ENCODE results near the gene RFT1.

DNA sequence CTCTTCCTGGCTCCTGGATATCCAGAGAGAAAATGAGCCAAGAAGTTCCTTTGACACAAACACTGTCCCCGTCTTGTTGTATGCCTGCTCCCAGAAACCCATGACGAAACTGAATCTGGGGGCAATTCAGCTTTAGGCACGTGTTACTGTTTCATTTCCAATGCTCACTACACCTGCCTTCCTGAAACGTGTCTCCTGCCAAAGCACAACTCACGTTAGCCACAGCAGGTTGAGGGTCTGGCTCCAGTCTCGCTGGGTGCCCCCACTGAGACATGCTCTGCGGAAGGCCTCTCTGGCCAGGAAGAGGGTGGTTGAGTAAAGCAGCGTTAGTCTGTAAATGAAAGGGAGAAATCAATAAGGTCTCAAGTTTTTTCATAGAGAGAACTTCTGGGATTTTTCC lies 6.7 kb downstream of the RFT1 start:
- TF ChIP-seq, protein P1, sequence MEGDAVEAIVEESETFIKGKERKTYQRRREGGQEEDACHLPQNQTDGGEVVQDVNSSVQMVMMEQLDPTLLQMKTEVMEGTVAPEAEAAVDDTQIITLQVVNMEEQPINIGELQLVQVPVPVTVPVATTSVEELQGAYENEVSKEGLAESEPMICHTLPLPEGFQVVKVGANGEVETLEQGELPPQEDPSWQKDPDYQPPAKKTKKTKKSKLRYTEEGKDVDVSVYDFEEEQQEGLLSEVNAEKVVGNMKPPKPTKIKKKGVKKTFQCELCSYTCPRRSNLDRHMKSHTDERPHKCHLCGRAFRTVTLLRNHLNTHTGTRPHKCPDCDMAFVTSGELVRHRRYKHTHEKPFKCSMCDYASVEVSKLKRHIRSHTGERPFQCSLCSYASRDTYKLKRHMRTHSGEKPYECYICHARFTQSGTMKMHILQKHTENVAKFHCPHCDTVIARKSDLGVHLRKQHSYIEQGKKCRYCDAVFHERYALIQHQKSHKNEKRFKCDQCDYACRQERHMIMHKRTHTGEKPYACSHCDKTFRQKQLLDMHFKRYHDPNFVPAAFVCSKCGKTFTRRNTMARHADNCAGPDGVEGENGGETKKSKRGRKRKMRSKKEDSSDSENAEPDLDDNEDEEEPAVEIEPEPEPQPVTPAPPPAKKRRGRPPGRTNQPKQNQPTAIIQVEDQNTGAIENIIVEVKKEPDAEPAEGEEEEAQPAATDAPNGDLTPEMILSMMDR (IDR thresholded peaks at IDR 0.05) = no peak
- TF ChIP-seq POLR2A (IDR thresholded peaks at IDR 0.05) = no peak

Measured in uterus (tissue), 2 donors.